ENCODE measurements around the gene SYVN1.
"Not testable (repeated sequence)": the region's sequence is repeated elsewhere in the genome, so short reads cannot be mapped to it uniquely, and the experiment has no call there.

Gene SYVN1

DNA sequence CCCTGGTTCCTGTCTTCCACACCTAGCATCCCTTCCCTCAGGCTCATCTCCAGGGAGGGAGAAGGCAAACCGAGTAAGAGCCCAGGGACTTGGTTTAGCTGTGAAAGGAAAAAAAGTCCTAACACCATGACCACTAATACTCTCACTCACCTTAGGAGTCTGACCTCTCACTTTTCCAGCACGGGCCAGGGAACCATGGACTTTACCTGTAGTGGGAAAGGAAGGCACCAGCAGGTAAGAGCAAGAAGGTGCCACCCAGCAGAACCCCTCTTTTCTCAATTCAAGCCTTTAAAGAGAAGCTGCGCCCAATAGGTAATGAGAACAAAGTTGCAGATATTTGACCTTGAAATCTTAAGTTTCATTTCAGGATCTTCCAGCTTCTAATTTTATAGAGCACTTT is 13.5 kb downstream of the SYVN1 start:
- Histone ChIP-seq H3K9me3 (ENCODE audit: severe bottlenecking) (no peaks in the 10 kb centered on the region), H3K36me3 (peaks cover 75% of the 10 kb centered on the region), H3K4me3 (ENCODE audit: low read depth, low read length) (peak overlapping the region; percentile 81), H3K27ac (no peak overlapping the region; the same call in 1 of the 2 replicates), H3K27me3 (ENCODE audit: insufficient read depth, low read depth, severe bottlenecking) (no peaks in the 10 kb centered on the region)
- TF ChIP-seq, protein P1, sequence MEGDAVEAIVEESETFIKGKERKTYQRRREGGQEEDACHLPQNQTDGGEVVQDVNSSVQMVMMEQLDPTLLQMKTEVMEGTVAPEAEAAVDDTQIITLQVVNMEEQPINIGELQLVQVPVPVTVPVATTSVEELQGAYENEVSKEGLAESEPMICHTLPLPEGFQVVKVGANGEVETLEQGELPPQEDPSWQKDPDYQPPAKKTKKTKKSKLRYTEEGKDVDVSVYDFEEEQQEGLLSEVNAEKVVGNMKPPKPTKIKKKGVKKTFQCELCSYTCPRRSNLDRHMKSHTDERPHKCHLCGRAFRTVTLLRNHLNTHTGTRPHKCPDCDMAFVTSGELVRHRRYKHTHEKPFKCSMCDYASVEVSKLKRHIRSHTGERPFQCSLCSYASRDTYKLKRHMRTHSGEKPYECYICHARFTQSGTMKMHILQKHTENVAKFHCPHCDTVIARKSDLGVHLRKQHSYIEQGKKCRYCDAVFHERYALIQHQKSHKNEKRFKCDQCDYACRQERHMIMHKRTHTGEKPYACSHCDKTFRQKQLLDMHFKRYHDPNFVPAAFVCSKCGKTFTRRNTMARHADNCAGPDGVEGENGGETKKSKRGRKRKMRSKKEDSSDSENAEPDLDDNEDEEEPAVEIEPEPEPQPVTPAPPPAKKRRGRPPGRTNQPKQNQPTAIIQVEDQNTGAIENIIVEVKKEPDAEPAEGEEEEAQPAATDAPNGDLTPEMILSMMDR (IDR thresholded peaks at IDR 0.05; ENCODE audit: low read depth, low read length): no peak
- DNase-seq: no peak

DNA sequence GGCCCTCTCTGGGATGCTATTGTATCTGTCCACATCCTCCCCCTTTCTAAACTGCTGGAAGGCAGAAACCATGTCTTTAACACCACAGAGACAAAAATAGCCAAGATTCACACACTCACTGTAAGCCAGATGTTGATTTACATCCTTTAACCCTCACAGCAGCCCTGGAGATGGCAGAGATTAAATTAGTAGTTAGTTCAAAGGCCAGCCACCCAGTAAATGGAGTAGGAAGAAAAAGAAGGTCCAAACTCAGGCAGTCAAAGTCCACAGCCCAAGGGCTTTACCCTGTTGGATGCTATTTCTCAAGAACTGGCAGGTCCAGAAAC is 14.7 kb downstream of the SYVN1 start:
- H3K27ac ChIP-seq: no peak overlapping the region

DNA sequence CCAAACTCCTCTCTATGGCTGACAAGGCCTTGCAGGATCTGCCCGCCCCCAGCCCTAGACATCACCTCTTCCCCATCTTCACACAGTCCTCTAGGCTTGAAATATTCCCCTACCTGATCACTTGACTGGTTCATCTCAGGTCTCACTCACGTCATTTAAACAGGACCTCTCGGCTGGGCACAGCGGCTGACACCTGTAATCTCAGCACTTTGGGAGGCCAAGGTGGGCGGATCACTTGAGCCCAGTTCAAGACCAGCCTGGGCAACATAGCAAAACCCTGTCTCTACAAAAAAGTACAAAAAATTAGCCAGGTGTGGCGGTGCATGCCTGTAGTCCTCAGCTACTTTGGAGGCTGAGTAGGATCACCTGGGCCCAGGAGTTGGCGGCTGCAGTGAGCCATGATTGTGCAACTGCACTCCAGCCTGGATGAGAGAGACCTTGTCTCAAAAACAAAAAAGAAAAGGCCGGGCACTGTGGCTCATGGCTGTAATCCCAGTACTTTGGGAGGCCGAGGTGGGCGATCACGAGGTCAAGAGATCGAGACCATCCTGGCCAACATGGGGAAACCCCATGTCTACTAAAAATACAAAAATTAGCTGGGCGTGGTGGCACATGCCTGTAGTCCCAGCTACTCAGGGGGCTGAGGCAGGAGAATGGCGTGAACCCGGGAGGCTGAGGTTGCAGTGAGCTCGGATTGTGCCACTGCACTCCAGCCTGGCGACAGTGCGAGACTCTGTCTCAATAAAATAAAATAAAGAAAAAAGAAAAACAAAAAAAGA is 15.2 kb downstream of the SYVN1 start:
- not testable (repeated sequence) for H3K27ac ChIP-seq; H3K4me3 ChIP-seq (ENCODE audit: low read depth, low read length); DNase-seq; H3K9me3 ChIP-seq (ENCODE audit: severe bottlenecking); H3K27me3 ChIP-seq (ENCODE audit: insufficient read depth, low read depth, severe bottlenecking)
- H3K36me3 ChIP-seq: peaks cover 65% of the 10 kb centered on the region

More for the DNA sequence above, 14.7 kb downstream of the SYVN1 start:
- peaks cover 70% of the 10 kb centered on the region for H3K36me3 ChIP-seq
- H3K27me3 ChIP-seq (ENCODE audit: insufficient read depth, low read depth, severe bottlenecking): no peaks in the 10 kb centered on the region
- no peak for DNase-seq
- no peak overlapping the region for H3K4me3 ChIP-seq (ENCODE audit: low read depth, low read length)
- H3K9me3 ChIP-seq (ENCODE audit: severe bottlenecking): no peaks in the 10 kb centered on the region
- TF ChIP-seq, protein P1 (IDR thresholded peaks at IDR 0.05; ENCODE audit: low read depth, low read length): no peak

DNA sequence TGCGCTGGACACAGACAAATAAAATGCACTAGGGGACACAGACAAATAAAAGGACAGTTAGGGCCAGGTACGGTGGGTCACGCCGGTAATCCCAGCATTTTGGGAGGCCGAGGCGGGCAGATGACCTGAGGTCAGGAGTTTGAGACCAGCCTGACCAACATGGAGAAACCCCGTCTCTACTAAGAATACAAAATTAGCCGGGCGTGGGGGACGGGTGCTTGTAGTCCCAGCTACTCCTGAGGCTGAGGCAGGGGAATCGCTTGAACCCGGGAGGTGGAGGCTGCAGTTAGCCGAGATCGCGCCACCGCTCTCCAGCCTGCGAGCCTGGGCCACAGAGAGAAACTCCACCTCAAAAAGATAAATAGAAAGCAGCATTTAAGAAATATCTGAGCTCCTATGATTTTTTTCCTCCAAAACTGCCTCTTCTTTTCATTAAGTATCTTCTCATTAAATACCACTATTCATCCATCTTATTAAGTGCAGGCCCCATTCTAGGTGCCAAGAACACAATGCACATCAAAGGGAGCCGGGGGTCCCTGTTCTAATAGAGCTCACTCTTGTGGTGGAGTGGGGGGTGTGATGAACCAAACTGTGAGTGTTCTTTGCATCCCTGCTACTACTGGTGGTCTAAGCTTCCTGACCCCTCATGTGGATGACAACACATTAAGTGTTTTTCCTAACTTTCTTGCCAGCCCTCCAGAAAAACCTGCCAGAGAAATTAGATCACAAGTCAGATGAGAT is 16.1 kb downstream of the SYVN1 start:
- TF ChIP-seq, protein P1 (IDR thresholded peaks at IDR 0.05; ENCODE audit: low read depth, low read length): no peak
- no peak overlapping the region for H3K27ac ChIP-seq

DNA sequence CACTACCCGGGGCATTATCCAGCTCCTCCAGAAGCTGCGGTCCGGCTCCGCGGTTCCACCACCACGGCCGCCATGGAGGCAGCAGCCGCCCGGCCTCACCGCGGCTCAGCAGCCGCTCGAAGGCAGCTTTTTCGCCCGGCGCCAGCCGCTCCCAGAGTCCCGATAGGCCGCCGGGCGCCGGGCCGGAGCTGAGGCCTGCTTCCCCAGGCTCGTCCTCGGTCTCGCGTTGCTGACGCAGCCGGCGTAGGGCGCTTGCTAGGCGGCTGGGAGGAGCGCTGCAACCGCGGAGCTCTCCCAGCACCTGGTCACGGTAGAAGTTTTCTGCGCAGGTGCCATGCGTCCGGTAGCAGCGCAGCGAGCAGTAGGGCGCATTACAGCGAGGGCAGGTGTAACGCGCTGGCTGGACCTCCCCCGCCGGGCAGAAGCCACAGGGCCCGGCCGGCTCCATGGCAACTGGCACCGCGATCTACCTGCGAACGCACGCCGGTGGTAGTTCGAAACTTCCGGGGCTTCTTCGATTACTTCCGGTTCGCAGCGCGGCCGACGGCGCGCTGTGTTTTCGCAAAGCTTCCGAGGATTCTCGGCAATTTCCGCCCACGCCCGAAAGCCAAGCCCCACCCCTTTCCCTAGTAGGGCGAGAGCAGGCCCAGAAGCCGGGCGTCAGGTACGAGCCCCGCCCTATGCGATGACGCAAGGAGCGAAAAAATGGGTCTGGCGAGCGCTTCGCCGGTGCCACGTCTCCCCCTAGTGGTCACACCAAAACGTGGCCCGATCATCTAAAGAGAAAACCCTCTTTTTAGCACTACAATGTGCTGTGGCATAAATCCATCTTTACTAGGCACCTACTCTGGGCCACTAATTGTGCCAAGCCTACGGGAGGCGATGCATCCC is 16.9 kb downstream of the SYVN1 start, which contains the start of gene ZNHIT2:
Gene ZNHIT2 (minus strand): TSS at position 496 of the 891 bp plus-strand sequence. CDS start 48 bp downstream, at position 448.
- peaks cover 52% of the 10 kb centered on the region for H3K36me3 ChIP-seq

More for the DNA sequence above, 16.1 kb downstream of the SYVN1 start:
- Histone ChIP-seq H3K4me3 (ENCODE audit: low read depth, low read length) (no peak overlapping the region), H3K27me3 (ENCODE audit: insufficient read depth, low read depth, severe bottlenecking) (no peaks in the 10 kb centered on the region), H3K36me3 (peaks cover 57% of the 10 kb centered on the region), H3K9me3 (ENCODE audit: severe bottlenecking) (no peaks in the 10 kb centered on the region)
- DNase-seq: no peak

More for the DNA sequence above, 16.9 kb downstream of the SYVN1 start, which contains the start of gene ZNHIT2:
- DNase-seq: peak; percentile 99
- Histone ChIP-seq H3K9me3 (ENCODE audit: severe bottlenecking) (no peaks in the 10 kb centered on the region), H3K27me3 (ENCODE audit: insufficient read depth, low read depth, severe bottlenecking) (no peaks in the 10 kb centered on the region), H3K4me3 (ENCODE audit: low read depth, low read length) (peak within 1 kb of the TSS; percentile 95), H3K27ac (peak within 1 kb of the TSS; percentile 84)
- TF ChIP-seq, protein P1 (IDR thresholded peaks at IDR 0.05; ENCODE audit: low read depth, low read length): peak; percentile 87
